Fibroblast of lung (primary cell): ENCODE results near the gene MACC1. TPM values are rescaled to one million over a fixed set of nuclear protein-coding genes. Genes with fewer than 3 reads are reported as not detected.

ENCODE experiments used
- DNase-seq, 2 donors: peaks; one replicate each; pipeline versions ENCODE4 v3.0.0 to v3.0.0-alpha.2; 2010; ENCODE audit warnings: low read depth in 2 of 2
- H2AFZ ChIP-seq: 2 replicates; pipeline ENCODE4 v1.5.1; 2012; ENCODE audit warnings: low read length, control low read depth, inconsistent platforms
- H3K27ac ChIP-seq: 2 replicates; pipeline ENCODE4 v1.5.1; 2011; ENCODE audit warnings: low read length, control low read depth; ENCODE audit not compliant: insufficient read depth
- H3K27me3 ChIP-seq: 2 replicates; pipeline ENCODE4 v1.5.1; 2011; ENCODE audit warnings: mild to moderate bottlenecking, low read length; ENCODE audit not compliant: control insufficient read depth, insufficient read depth
- H3K36me3 ChIP-seq: 2 replicates; pipeline ENCODE4 v1.5.1; 2011; ENCODE audit warnings: low read length; ENCODE audit not compliant: control insufficient read depth, insufficient read depth
- H3K4me1 ChIP-seq: 2 replicates; pipeline ENCODE4 v1.5.1; 2011; ENCODE audit warnings: low read length; ENCODE audit not compliant: control insufficient read depth, insufficient read depth; ENCODE audit errors: extremely low read depth
- H3K4me2 ChIP-seq: 2 replicates; pipeline ENCODE4 v1.5.1; 2011; ENCODE audit warnings: low read length, control low read depth; ENCODE audit not compliant: insufficient read depth; ENCODE audit errors: extremely low read depth
- H3K4me3 ChIP-seq, 4 experiments: fragments of 200-600 bp in 1 of 4; sonication (generic) in 1 of 4; replicated peaks in 1 of 4; 2 replicates each; pipeline ENCODE4 v1.5.1; 2011 to 2016; ENCODE audit warnings: low read length in 4 of 4, low read depth in 3 of 4, mild to moderate bottlenecking in 3 of 4, control low read depth in 2 of 4, inconsistent platforms in 1 of 4, mixed read lengths in 1 of 4; ENCODE audit not compliant: insufficient read depth in 1 of 4; ENCODE audit errors: control extremely low read depth in 1 of 4
- H3K79me2 ChIP-seq: 2 replicates; pipeline ENCODE4 v1.5.1; 2012; ENCODE audit warnings: mild to moderate bottlenecking, low read length, inconsistent platforms; ENCODE audit not compliant: control insufficient read depth, insufficient read depth
- H3K9ac ChIP-seq: 2 replicates; pipeline ENCODE4 v1.5.1; 2011; ENCODE audit warnings: mild to moderate bottlenecking, low read length, control low read depth; ENCODE audit not compliant: insufficient read depth
- H3K9me3 ChIP-seq: 2 replicates; pipeline ENCODE4 v1.5.1; 2012; ENCODE audit warnings: low read depth, low read length; ENCODE audit not compliant: control insufficient read depth, insufficient read depth
- H4K20me1 ChIP-seq: 2 replicates; pipeline ENCODE4 v1.5.1; 2011; ENCODE audit warnings: low read length; ENCODE audit not compliant: control insufficient read depth, insufficient read depth; ENCODE audit errors: extremely low read depth
- CTCF ChIP-seq, 2 donors: IDR thresholded peaks in 1 of 2; conservative IDR thresholded peaks in 1 of 2; 1 replicate in 1 of 2; 2 replicates in 1 of 2; pipeline ENCODE4 v1.5.1; 2011 to 2012; ENCODE audit warnings: low read length in 2 of 2, control low read depth in 1 of 2, inconsistent platforms in 1 of 2, low read depth in 1 of 2, mild to moderate bottlenecking in 1 of 2
- EZH2 ChIP-seq: IDR thresholded peaks from 2 replicates; pipeline ENCODE4 v1.5.1; 2012; ENCODE audit warnings: low read length, control low read depth, mild to moderate bottlenecking; ENCODE audit errors: missing control alignments
- polyA plus RNA-seq, 2 donors: library from polyadenylated mRNA; depleted of rRNA in 1 of 2; stranded (reverse) in 1 of 2; unstranded in 1 of 2; fragments of >200 nt; gene quantifications; 2 replicates each; pipeline ENCODE4 v1.2.1, GENCODE V29; 2011 to 2012; ENCODE audit warnings: missing spikeins in 1 of 2
- total RNA-seq: library from RNA; depleted of rRNA; stranded (reverse); fragments of >200 nt; gene quantifications from 2 replicates; pipeline ENCODE4 v1.2.1, GENCODE V29; 2014

Gene MACC1
- total and polyA plus RNA-seq, 2 donors (not counting 1 experiment from before 2014, with no cell fraction given): under 0.01 to 0.33 TPM

DNA sequence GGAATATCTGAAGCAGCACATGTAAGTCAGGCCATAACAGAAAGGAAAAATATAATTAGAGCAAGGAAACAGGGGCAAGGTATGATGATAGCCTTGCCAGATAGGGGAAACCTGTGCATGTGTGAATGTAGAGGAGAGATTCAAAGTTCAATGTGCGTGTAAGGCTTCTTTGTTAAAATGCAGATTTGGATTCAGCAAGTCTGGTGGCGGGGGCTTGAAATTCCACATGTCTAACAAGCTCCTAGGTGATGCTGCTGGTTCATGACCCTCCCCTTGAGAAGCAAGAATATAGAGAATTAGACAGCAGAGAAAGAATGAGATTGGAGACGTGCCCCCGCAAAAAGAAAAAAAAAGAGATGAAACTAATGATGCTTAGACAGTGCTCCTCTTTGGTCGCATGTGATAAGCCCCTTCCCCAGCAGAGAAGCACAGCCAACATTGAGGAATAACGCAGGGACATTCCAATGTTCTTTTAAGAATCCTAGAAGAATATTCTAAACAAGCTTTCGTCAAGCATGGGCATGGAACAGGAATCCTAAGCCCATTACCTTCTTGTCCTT lies 21.1 kb upstream of the MACC1 start:
- no peaks in the 10 kb centered on the region for H4K20me1 ChIP-seq
- no peaks in the 10 kb centered on the region for H3K36me3 ChIP-seq
- H3K27me3 ChIP-seq: no peaks in the 10 kb centered on the region
- no peak overlapping the region for H3K9ac ChIP-seq
- H2AFZ ChIP-seq: no peak overlapping the region
- H3K27ac ChIP-seq: no peak overlapping the region
- H3K4me2 ChIP-seq: no peak overlapping the region
- H3K9me3 ChIP-seq: no peaks in the 10 kb centered on the region
- DNase-seq: no peak
- TF ChIP-seq CTCF (conservative IDR thresholded peaks at IDR 0.05 in 1 of 2, IDR thresholded peaks at IDR 0.05 in 1 of 2; ENCODE audit: low read depth in 1 of 2, low read length in 2 of 2): no peak
- no peak for TF ChIP-seq EZH2
- no peaks in the 10 kb centered on the region for H3K4me1 ChIP-seq
- no peak overlapping the region for H3K4me3 ChIP-seq
- H3K79me2 ChIP-seq: no peaks in the 10 kb centered on the region

DNA sequence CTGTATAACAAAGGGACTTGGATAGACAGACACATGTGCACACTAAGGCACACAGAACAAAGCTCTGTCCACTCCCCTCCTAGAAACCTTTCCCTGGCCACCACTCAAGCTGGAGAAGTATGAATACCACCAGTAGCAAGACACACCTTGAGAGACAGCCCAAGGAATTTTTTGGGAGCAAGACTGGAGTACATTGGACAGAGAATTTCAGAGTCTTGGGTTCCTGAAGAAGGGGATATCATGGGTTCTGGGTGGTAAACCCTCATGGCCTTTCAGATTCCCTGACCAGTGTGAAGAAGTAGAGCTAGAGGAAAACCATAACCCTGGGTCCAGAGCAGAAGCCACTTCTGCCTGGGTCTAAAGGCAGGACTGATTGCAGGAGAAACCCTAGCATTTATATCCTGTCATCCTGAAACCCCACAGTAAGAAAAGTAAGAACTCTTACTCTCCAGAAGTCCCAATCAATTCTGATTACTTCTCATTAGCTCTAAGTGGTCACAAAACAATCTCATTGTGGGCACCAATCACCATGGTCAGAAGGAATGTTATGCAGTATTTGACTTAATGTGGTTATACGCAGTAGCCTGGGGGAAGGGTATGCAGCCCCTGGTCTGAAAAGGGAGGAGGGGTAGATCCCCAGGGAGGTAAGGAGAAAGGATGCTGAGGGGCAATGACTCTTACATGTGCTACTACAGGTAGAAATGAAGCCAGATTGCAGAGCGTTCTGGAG lies 20.4 kb upstream of the MACC1 start:
- no peak overlapping the region for H3K9ac ChIP-seq
- no peak for DNase-seq
- H3K36me3 ChIP-seq: no peaks in the 10 kb centered on the region
- no peaks in the 10 kb centered on the region for H3K79me2 ChIP-seq
- TF ChIP-seq EZH2: no peak
- no peak for TF ChIP-seq CTCF (conservative IDR thresholded peaks at IDR 0.05 in 1 of 2, IDR thresholded peaks at IDR 0.05 in 1 of 2; ENCODE audit: low read depth in 1 of 2, low read length in 2 of 2)
- no peak overlapping the region for H3K4me3 ChIP-seq
- no peak overlapping the region for H3K4me2 ChIP-seq
- H3K27ac ChIP-seq: no peak overlapping the region
- no peaks in the 10 kb centered on the region for H3K9me3 ChIP-seq
- no peaks in the 10 kb centered on the region for H3K27me3 ChIP-seq
- H4K20me1 ChIP-seq: no peaks in the 10 kb centered on the region
- H2AFZ ChIP-seq: no peak overlapping the region
- H3K4me1 ChIP-seq: no peaks in the 10 kb centered on the region

- H3K36me3 ChIP-seq: no peaks in the 10 kb centered on the region
- no peaks in the 10 kb centered on the region for H3K79me2 ChIP-seq
- no peaks in the 10 kb centered on the region for H3K4me1 ChIP-seq
- no peak overlapping the region for H3K9ac ChIP-seq
- TF ChIP-seq CTCF (conservative IDR thresholded peaks at IDR 0.05 in 1 of 2, IDR thresholded peaks at IDR 0.05 in 1 of 2; ENCODE audit: low read depth in 1 of 2, low read length in 2 of 2) (no peak), EZH2 (no peak)
- H3K4me2 ChIP-seq: no peak overlapping the region
- H3K27ac ChIP-seq: no peak overlapping the region
- DNase-seq: peak in 1 of 2 donors; percentile 82
- H2AFZ ChIP-seq: no peak overlapping the region
- H3K9me3 ChIP-seq: no peaks in the 10 kb centered on the region
- no peaks in the 10 kb centered on the region for H3K27me3 ChIP-seq
- H3K4me3 ChIP-seq: no peak overlapping the region
- no peaks in the 10 kb centered on the region for H4K20me1 ChIP-seq
Observed at GRCh38 chr7:20236790-20237189, 19.6 kb upstream of the MACC1 start.
